Esophagus muscularis mucosa (tissue), 4 donors: ENCODE measurements around the gene CD36. TPM values are rescaled to one million over a fixed set of nuclear protein-coding genes. Genes with fewer than 3 reads are reported as not detected.

Experiments
- DNase-seq: peaks from one replicate; pipeline ENCODE4 v3.0.0-alpha.2; 2017; ENCODE audit errors: extremely low spot score
- H3K27ac ChIP-seq, 4 donors: fragments of 200-600 bp; sonication (generic); replicated peaks in 1 of 4; 1 replicate in 3 of 4; 2 replicates in 1 of 4; pipeline ENCODE4 v1.5.1; 2016 to 2019; ENCODE audit warnings: mild to moderate bottlenecking in 1 of 4
- H3K27me3 ChIP-seq, 4 donors: fragments of 200-600 bp; sonication (generic); one replicate each; pipeline versions ENCODE4 v1.5.1 to v1.6.0; 2016 to 2019
- H3K36me3 ChIP-seq, 4 donors: fragments of 200-600 bp; sonication (generic); one replicate each; pipeline ENCODE4 v1.5.1; 2016 to 2019
- H3K4me1 ChIP-seq, 4 donors: fragments of 200-600 bp; sonication (generic); one replicate each; pipeline ENCODE4 v1.5.1; 2016 to 2019
- H3K4me3 ChIP-seq, 4 donors: fragments of 200-600 bp; sonication (generic); 1 replicate in 2 of 4; 2 replicates in 2 of 4; pipeline ENCODE4 v1.5.1; 2016 to 2019; ENCODE audit warnings: mild to moderate bottlenecking in 4 of 4, moderate library complexity in 1 of 4
- H3K9me3 ChIP-seq, 4 donors: fragments of 200-600 bp; sonication (generic); 1 replicate in 3 of 4; 2 replicates in 1 of 4; pipeline ENCODE4 v1.5.1; 2016 to 2019
- CTCF ChIP-seq, 3 experiments: fragments of 200-600 bp in 2 of 3; fragments of 450-650 bp in 1 of 3; sonication (generic) in 2 of 3; IDR thresholded peaks; one replicate each; pipeline ENCODE4 v1.5.1; 2017 to 2019; ENCODE audit warnings: antibody characterized with exemption in 3 of 3, mild to moderate bottlenecking in 2 of 3, moderate library complexity in 1 of 3
- EP300 ChIP-seq: sonication (generic); formaldehyde crosslinking; IDR thresholded peaks from one replicate; pipeline ENCODE4 v1.6.1; 2017; ENCODE audit warnings: antibody characterized with exemption
- POLR2A ChIP-seq: fragments of 450-650 bp; IDR thresholded peaks from one replicate; pipeline ENCODE4 v1.6.1; 2017; ENCODE audit warnings: antibody characterized with exemption, moderate library complexity, mild to moderate bottlenecking, low read depth
- POLR2AphosphoS5 ChIP-seq, 2 donors: sonication (generic); formaldehyde crosslinking; IDR thresholded peaks; one replicate each; pipeline ENCODE4 v1.6.1; 2017; ENCODE audit warnings: antibody characterized with exemption in 2 of 2
- WGBS: methylation state at CpG from one replicate; pipeline ENCODE4 v1.1.5; 2018; 5-methylcytosine and 5-hydroxymethylcytosine counted together
- intact Hi-C: fragments of 100-400 bp; cut with DNase I; formaldehyde crosslinking; loops from one replicate; pipeline ENCODE4 v1.15.1; 2023
- total RNA-seq, 4 donors: library from RNA; depleted of rRNA; stranded (reverse); fragments of >200 nt; gene quantifications; one replicate each; pipeline versions ENCODE4 v1.1.0 to v1.2.1, GENCODE V29; 2016

Gene CD36
- total RNA-seq, 4 donors from 2014 or later = 61.0 to 148 (median 87.7) TPM

GRCh38 chr7:80618096-80618495 lies 20.3 kb upstream of the CD36 start:
- Histone ChIP-seq H3K4me3 (no peak overlapping the region), H3K4me1 (peaks cover 0 to 36% (median 0%) of the 10 kb centered on the region in 4 donors)
- WGBS = 74% methylated on average over 1 of the region's 1 CpG

DNA sequence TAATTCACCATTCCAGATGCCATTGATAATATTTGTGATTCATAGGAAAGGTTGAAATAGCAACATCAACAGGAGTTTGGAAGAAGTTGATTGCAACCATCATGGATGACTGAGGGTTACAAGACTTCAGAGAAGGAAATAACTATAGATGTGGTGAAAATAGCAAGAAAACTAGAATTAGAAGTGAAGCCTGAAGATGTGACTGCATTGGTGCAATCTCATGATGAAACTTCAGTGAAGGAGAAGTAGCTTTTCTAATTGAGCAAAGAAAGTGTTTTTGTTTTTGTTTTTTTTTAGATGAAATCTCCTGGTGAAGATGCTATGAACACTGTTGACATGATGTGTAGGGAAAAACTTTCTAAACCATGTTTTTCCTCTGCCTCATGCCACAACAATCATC lies 18.7 kb upstream of the CD36 start:
- Histone ChIP-seq H3K27ac (no peak overlapping the region), H3K4me1 (peaks cover 0 to 47% (median 0%) of the 10 kb centered on the region in 4 donors), H3K9me3 (peaks cover 0 to 15% (median 6%) of the 10 kb centered on the region in 4 donors), H3K4me3 (no peak overlapping the region), H3K36me3 (peaks cover 0 to 6% (median 0%) of the 10 kb centered on the region in 4 donors), H3K27me3 (no peaks in the 10 kb centered on the region)
- intact Hi-C loops = no loop called here
- TF ChIP-seq EP300 = no peak
- TF ChIP-seq POLR2AphosphoS5 (IDR thresholded peaks at IDR 0.05) = no peak
- no peak for TF ChIP-seq POLR2A
- no peak for TF ChIP-seq CTCF (IDR thresholded peaks at IDR 0.05)
- no peak for DNase-seq

More at GRCh38 chr7:80618096-80618495, 20.3 kb upstream of the CD36 start:
- intact Hi-C loops = no loop called here
- Histone ChIP-seq H3K27ac (no peak overlapping the region), H3K27me3 (no peaks in the 10 kb centered on the region), H3K9me3 (peaks cover 0 to 15% (median 6%) of the 10 kb centered on the region in 4 donors), H3K36me3 (peaks cover 0 to 6% (median 0%) of the 10 kb centered on the region in 4 donors)
- DNase-seq = no peak
- TF ChIP-seq POLR2A = no peak
- TF ChIP-seq POLR2AphosphoS5 (IDR thresholded peaks at IDR 0.05) = no peak
- no peak for TF ChIP-seq EP300
- no peak for TF ChIP-seq CTCF (IDR thresholded peaks at IDR 0.05)

GRCh38 chr7:80622541-80622940 lies 15.9 kb upstream of the CD36 start:
- WGBS = 36% methylated on average over 1 of the region's 1 CpG
- Histone ChIP-seq H3K27ac (no peak overlapping the region), H3K4me1 (peaks cover 0 to 44% (median 0%) of the 10 kb centered on the region in 4 donors), H3K9me3 (peaks cover 0 to 15% (median 6%) of the 10 kb centered on the region in 4 donors), H3K36me3 (peaks cover 0 to 6% (median 0%) of the 10 kb centered on the region in 4 donors), H3K27me3 (no peaks in the 10 kb centered on the region), H3K4me3 (no peak overlapping the region)
- intact Hi-C loops = no loop called here
- no peak for TF ChIP-seq EP300
- TF ChIP-seq POLR2AphosphoS5 (IDR thresholded peaks at IDR 0.05) = no peak
- no peak for TF ChIP-seq CTCF (IDR thresholded peaks at IDR 0.05)
- TF ChIP-seq POLR2A = no peak
- DNase-seq = no peak

DNA sequence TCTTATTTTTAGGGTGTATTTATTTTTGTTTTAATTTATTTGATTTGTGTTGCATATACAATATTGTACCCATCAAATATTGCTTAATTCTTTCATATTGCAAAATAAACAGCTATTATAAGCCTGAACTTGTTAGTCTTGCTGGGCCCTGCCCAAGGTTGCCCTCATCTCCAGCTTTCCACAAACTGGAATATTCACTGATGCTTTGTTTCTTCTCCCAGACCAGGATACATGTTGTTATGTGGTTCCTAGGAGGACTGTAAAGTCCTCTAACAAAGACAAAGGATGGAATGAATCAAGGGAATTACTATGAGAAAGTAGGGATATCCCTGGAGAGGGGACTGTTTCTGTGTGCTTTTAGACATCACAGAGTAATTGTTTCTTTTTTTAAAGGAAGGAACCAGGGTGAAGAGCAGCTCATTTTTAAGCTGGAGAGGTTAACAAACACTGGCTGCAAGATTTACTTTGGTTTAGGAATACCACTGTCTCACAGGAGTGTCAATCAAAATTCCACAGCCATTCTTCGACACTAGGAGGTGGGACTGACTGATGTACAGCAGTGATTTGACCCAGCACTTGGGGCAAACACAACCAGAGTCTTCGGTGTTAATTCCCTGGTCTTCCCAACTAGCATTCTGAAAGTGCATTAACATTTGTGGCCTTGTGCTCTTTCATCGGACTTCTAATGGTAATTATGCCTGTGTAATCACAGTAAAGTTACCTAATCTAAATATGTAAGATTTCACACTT lies 14.8 kb upstream of the CD36 start:
- TF ChIP-seq EP300 = no peak
- no peak for TF ChIP-seq CTCF (IDR thresholded peaks at IDR 0.05)
- no peak for TF ChIP-seq POLR2AphosphoS5 (IDR thresholded peaks at IDR 0.05)
- no peak for TF ChIP-seq POLR2A
- Histone ChIP-seq H3K4me1 (peaks cover 0 to 45% (median 0%) of the 10 kb centered on the region in 4 donors), H3K27ac (no peak overlapping the region), H3K36me3 (peaks cover 0 to 5% (median 0%) of the 10 kb centered on the region in 4 donors), H3K27me3 (no peaks in the 10 kb centered on the region), H3K4me3 (no peak overlapping the region), H3K9me3 (peaks cover 0 to 9% (median 4%) of the 10 kb centered on the region in 4 donors)
- WGBS = 86% methylated on average over 3 of the region's 3 CpGs
- no peak for DNase-seq
- intact Hi-C loops = no loop called here
